Transverse colon (tissue), 4 donors: Measurements from ENCODE around the gene PNPO.

ENCODE experiments used
- EP300 ChIP-seq: sonication (generic); formaldehyde crosslinking; IDR thresholded peaks from one replicate; pipeline ENCODE4 v1.6.1; 2017; ENCODE audit warnings: antibody characterized with exemption, low read depth
- POLR2AphosphoS5 ChIP-seq, 3 donors: sonication (generic); formaldehyde crosslinking; IDR thresholded peaks; one replicate each; pipeline ENCODE4 v1.6.1; 2016; ENCODE audit warnings: antibody characterized with exemption in 3 of 3
- TF ChIP-seq, protein P1 (sequence below), 5 experiments: fragments of 200-600 bp in 3 of 5; fragments of 450-650 bp in 2 of 5; sonication (generic) in 3 of 5; IDR thresholded peaks; 1 replicate in 2 of 5; 2 replicates in 3 of 5; pipeline ENCODE4 v1.5.1; 2016 to 2017; ENCODE audit warnings: antibody characterized with exemption in 5 of 5, inconsistent platforms in 3 of 5, mild to moderate bottlenecking in 2 of 5, moderate library complexity in 1 of 5

DNA sequence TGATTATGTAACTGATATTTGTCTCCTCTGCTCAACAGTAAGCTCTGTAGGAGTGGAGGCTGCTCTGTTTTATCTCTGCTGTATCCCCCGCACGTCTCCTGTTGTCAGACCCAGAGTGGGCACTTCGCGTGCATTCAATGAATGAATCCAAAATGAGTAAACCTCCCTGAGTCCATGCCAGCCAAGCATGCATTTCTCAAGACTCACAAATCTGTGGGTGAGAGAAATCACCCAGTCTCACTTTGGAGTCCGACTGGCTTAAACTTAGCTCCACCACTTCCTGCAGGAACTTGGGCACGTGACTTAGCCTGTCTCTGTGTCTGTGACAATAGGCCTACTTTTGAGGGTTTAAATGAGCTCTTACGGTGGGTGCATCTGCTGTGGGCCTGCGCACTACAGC lies 3.7 kb downstream of the PNPO start:
- TF ChIP-seq, protein P1, sequence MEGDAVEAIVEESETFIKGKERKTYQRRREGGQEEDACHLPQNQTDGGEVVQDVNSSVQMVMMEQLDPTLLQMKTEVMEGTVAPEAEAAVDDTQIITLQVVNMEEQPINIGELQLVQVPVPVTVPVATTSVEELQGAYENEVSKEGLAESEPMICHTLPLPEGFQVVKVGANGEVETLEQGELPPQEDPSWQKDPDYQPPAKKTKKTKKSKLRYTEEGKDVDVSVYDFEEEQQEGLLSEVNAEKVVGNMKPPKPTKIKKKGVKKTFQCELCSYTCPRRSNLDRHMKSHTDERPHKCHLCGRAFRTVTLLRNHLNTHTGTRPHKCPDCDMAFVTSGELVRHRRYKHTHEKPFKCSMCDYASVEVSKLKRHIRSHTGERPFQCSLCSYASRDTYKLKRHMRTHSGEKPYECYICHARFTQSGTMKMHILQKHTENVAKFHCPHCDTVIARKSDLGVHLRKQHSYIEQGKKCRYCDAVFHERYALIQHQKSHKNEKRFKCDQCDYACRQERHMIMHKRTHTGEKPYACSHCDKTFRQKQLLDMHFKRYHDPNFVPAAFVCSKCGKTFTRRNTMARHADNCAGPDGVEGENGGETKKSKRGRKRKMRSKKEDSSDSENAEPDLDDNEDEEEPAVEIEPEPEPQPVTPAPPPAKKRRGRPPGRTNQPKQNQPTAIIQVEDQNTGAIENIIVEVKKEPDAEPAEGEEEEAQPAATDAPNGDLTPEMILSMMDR (IDR thresholded peaks at IDR 0.05): no peak
- TF ChIP-seq POLR2AphosphoS5 (IDR thresholded peaks at IDR 0.05): no peak
- no peak for TF ChIP-seq EP300
